Activated CD4-positive, alpha-beta T cell treated with anti-CD3 and anti-CD28 coated beads, Interleukin-2, amount 10 ng/mL, durations not matched to agents 24 days and 14 days (primary cell): Measurements from ENCODE around the gene DBNL. TPM values are rescaled to one million over a fixed set of nuclear protein-coding genes. Genes with fewer than 3 reads are reported as not detected.
A peak's percentile ranks its signal among the peaks of the same experiment; 100 is the strongest.

Source experiments
- DNase-seq: peaks from one replicate; pipeline ENCODE4 v3.0.0; 2022
- H3K27ac Mint-ChIP-seq: one replicate; pipeline ENCODE4 v1.8.0; 2022; ENCODE audit warnings: mild to moderate bottlenecking, mixed read lengths
- H3K27me3 Mint-ChIP-seq: one replicate; pipeline ENCODE4 v1.8.0; 2022; ENCODE audit warnings: mixed read lengths
- H3K36me3 Mint-ChIP-seq: one replicate; pipeline ENCODE4 v1.8.0; 2022; ENCODE audit warnings: low read depth, mild to moderate bottlenecking, mixed read lengths
- H3K4me1 Mint-ChIP-seq: one replicate; pipeline ENCODE4 v1.8.0; 2021; ENCODE audit warnings: mixed read lengths
- H3K4me3 Mint-ChIP-seq: one replicate; pipeline ENCODE4 v1.8.0; 2022; ENCODE audit warnings: mild to moderate bottlenecking, moderate library complexity, mixed read lengths
- H3K9me3 Mint-ChIP-seq: one replicate; pipeline ENCODE4 v1.8.0; 2021; ENCODE audit warnings: mixed read lengths
- intact Hi-C: fragments of 100-400 bp; cut with micrococcal nuclease; formaldehyde crosslinking; loops from one replicate; pipeline ENCODE4 v1.15.1; 2023
- total RNA-seq: library from RNA; stranded (reverse); gene quantifications from 2 replicates; pipeline ENCODE4 v1.2.3, GENCODE V29; 2022

DBNL gene
- total RNA-seq, 1 donor from 2014 or later: 127 TPM

DNA sequence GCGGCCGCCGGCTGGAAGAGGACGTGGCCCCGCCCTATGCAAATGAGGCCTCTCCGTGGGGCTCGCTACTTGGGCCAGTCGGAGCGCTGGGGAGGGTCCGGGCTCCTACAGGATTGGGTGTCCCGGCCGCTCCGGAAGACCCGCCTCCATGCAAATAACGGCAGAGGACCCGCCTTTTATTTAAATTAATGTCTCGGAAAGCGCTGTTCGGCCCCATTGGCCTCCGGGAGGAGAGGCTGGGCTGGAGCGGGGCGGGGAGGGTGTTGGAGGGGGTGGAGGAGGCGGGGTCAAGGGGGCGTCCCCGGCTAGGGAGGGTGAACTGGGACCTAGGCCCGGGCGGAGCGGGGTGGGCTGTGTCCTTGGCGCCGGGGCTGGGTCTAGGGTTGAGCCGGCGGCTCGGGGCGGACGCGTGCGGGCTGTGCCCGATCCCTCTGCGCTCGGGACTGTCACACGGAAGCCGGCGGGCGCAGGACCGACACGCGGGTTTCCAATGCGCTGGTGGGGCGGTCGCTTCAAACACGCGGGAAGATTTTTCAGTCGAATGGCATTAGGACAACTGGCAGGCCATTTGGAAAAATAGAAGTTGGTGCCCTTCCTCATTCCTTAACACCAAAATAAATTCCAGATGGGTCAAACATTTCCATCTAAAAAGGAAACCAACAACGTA is 38.2 kb downstream of the DBNL start:
- peak; percentile 99 for DNase-seq
- Mint-ChIP-seq H3K27me3 (no peaks in the 10 kb centered on the region), H3K27ac (peak overlapping the region; percentile 80)

DNA sequence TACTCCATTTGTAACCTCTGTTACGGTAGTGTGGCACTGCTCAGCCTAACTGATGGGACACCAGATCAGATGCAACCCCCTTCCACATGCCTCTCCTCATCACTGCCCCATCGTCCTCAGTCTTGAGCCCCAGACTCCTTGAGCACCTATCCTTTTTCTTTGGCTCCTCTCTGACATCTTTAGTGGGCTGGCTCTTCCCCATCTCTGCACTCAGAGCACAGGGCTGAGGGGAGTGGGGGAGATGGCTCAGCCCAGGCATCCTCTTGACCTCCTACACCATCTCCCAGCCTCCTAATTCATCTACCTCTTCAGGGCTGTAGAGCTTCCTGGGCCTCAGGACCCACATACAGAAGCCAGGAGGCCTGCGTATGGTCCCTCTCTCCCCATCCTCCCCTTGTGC is 39.3 kb downstream of the DBNL start:
- peaks cover 20% of the 10 kb centered on the region for H3K4me1 Mint-ChIP-seq
- no peak for DNase-seq
- intact Hi-C loops: loop anchor here (2.0 to 5.0 kb wide), 4 partner anchors 63 to 713 kb away; partner anchors contain the start of genes PPIA and TMED4
- H3K27ac Mint-ChIP-seq: peak overlapping the region; percentile 42
- H3K36me3 Mint-ChIP-seq: peaks cover 10% of the 10 kb centered on the region
- H3K4me3 Mint-ChIP-seq: peak overlapping the region; percentile 50
- no peaks in the 10 kb centered on the region for H3K27me3 Mint-ChIP-seq
- H3K9me3 Mint-ChIP-seq: no peaks in the 10 kb centered on the region

More for the DNA sequence above, 38.2 kb downstream of the DBNL start:
- Mint-ChIP-seq H3K36me3 (peaks cover 19% of the 10 kb centered on the region), H3K9me3 (no peaks in the 10 kb centered on the region), H3K4me1 (peaks cover 26% of the 10 kb centered on the region), H3K4me3 (peak overlapping the region; percentile 85)
- intact Hi-C loops: loop anchor here (1.0 to 5.0 kb wide), 10 partner anchors 15 to 766 kb away; partner anchors contain the start of genes AEBP1, H2AZ2, POLD2 and PPIA

DNA sequence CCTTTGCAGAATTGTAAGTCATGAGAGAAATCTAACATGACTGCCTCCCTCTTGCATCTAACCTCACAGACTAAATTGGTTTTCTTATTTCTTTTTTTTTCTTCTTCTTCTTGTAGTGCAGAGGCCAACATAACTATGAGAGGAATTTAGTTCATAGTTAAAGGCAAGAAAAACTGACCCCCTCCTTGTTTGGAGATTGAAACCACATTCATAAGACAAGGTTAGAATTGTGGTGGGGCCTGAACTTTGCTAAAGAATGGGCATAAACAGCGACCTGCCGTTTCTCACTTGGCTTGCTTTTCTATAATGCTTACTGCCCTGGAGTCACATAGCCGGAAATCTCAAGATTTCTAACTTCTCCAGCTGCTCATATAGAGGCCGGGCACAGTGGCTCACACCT is 40.2 kb downstream of the DBNL start:
- no peaks in the 10 kb centered on the region for H3K9me3 Mint-ChIP-seq
- H3K4me3 Mint-ChIP-seq: no peak overlapping the region
- H3K36me3 Mint-ChIP-seq: peaks cover 7% of the 10 kb centered on the region
- no peak overlapping the region for H3K27ac Mint-ChIP-seq
- DNase-seq: no peak
- H3K27me3 Mint-ChIP-seq: no peaks in the 10 kb centered on the region
- H3K4me1 Mint-ChIP-seq: peaks cover 20% of the 10 kb centered on the region
- intact Hi-C loops: loop anchor here (5.0 kb wide), 2 partner anchors 173 to 498 kb away; partner anchors contain the start of gene TMED4

DNA sequence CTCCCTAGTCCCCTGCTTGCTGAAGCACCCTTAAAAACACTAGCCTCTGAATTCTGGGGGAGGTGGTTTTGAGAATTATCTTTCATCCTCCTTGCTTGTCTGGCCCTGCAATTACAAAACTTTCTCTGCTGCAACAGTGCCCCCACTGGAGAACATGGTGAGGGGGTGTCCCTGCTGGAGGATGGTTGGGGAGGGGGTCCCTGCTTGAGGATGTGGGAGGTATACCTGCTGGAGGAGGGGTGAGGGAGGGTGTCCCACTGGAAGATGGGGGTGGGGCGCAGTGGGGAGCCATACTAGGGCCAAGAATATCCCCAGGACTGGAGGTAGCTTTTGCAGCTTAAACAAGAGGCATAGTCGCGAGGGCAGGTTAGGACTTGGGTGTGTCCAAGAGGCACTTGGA is 41.0 kb downstream of the DBNL start:
- no peak overlapping the region for H3K27ac Mint-ChIP-seq
- intact Hi-C loops: no loop called here
- DNase-seq: no peak
- H3K36me3 Mint-ChIP-seq: peaks cover 7% of the 10 kb centered on the region
- no peak overlapping the region for H3K4me3 Mint-ChIP-seq
- no peaks in the 10 kb centered on the region for H3K9me3 Mint-ChIP-seq
- peaks cover 20% of the 10 kb centered on the region for H3K4me1 Mint-ChIP-seq
- no peaks in the 10 kb centered on the region for H3K27me3 Mint-ChIP-seq

DNA sequence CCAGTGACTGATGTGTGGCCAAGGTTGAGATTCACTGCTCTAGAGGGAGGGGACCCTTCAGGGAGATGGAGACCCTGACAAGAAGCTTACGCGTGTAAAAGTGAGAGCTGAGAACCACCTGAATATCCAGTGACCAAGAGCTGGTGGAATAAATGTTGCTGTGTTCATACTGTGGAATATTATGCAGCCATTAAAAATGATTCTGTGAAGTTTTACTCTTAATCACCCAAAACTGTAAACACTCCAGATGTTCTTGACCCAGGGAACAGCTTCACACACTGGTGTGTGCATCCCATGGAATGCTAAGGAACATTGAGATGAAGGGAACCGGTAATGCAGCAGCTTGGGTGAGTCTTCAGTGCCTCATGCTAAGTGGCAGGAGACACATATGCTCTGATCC is 42.1 kb downstream of the DBNL start:
- H3K9me3 Mint-ChIP-seq: no peaks in the 10 kb centered on the region
- no peaks in the 10 kb centered on the region for H3K27me3 Mint-ChIP-seq
- H3K4me1 Mint-ChIP-seq: peaks cover 12% of the 10 kb centered on the region
- intact Hi-C loops: no loop called here
- DNase-seq: no peak
- H3K4me3 Mint-ChIP-seq: no peak overlapping the region
- H3K27ac Mint-ChIP-seq: no peak overlapping the region
- no peaks in the 10 kb centered on the region for H3K36me3 Mint-ChIP-seq

DNA sequence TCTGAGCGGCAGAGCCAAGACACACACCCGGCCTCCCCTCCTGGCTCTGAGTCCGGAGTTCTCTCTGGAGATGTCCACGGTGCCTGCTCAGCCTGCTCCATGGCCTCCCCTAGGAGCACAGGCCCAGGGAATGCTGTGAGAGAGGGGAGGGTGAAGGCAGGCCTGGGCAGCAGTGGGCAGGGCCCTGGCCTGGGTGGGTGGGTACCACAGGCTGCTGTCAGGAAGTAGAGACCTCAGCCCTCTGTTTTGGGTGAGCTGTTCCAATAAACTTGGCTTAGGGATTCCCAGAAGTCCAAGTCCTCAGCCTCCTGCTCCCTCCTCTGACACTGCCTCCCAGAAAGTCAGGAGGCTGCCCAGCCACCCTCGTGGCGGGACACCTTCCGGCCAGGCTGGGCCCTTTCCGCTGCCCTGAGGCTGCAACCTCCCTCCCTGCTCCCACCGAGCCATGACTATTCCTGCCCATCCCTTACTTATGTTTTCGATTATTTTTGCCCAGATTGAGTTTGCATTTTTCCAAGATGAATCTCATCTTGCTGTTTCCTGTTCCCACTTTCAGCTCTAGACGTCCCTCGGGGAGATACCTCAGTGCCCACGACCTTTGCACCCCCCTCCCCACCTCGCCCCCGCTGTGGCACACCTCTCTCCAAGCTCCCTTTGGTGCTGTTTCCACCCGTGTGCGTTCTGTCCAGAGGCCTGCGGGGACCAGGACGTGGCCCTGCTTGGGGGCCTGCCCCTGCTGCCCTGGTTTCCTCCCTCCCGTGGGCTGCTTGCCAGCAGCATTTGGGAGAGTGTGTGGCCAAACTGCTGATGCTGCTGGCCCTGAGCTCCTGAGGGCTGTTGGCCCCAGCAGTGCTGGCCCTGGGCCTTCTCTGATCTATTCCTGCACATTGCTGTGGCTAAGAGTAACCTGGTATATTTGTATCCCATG is 43.7 kb downstream of the DBNL start:
- Mint-ChIP-seq H3K9me3 (no peaks in the 10 kb centered on the region), H3K36me3 (no peaks in the 10 kb centered on the region), H3K4me1 (peaks cover 12% of the 10 kb centered on the region), H3K27me3 (no peaks in the 10 kb centered on the region), H3K4me3 (no peak overlapping the region), H3K27ac (no peak overlapping the region)
- intact Hi-C loops: no loop called here
- no peak for DNase-seq

DNA sequence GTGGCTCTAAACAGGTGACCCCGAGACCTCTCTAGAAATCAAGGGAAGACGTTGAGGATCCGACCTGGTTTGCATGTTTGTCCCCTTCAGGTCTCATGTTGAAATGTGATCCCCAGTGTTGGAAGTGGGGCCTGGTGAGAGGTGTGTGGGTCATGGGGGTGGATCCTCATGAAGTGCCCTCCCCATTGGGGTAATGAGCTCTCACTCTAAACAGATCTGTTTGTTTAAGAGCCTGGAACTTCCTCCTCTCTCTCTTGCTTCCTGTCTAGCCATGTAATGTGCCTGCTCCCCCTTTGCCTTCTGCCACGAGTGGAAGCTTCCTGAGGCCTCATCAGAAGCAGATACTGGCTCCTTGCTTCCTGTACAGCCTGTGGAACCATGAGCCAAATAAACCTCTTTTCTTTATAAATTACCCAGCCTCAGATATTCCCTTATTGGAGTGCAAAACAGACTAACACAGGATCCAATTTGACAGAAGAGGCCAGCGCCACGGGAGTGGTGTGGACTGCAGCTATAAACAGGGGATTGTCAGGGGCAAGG is 48.7 kb downstream of the DBNL start:
- H3K27me3 Mint-ChIP-seq: no peaks in the 10 kb centered on the region
- intact Hi-C loops: no loop called here

DNA sequence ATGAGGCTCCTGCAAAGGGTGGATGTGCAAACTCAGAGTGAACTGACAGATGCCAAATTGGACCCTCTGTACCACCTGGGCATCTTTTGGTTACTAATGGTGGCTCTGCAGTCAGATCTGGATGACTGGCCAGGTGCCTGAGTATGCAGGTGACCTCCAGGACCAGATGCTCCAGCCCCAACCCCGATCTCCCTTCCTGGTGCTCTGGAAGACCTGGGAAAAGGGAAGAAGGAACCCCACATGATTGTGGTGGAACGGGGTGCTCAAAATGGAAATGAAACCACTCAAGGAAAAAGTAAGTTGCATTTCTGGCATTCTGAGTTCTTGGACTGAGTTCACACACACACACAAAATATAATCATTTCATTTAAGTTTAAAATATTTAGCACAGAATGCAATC is 49.9 kb downstream of the DBNL start:
- no peak overlapping the region for H3K27ac Mint-ChIP-seq
- DNase-seq: no peak
- peaks cover 21% of the 10 kb centered on the region for H3K4me1 Mint-ChIP-seq
- intact Hi-C loops: no loop called here
- H3K9me3 Mint-ChIP-seq: no peaks in the 10 kb centered on the region
- no peak overlapping the region for H3K4me3 Mint-ChIP-seq
- H3K36me3 Mint-ChIP-seq: no peaks in the 10 kb centered on the region
- no peaks in the 10 kb centered on the region for H3K27me3 Mint-ChIP-seq

More for the DNA sequence above, 48.7 kb downstream of the DBNL start:
- no peak overlapping the region for H3K4me3 Mint-ChIP-seq
- no peak for DNase-seq
- peaks cover 22% of the 10 kb centered on the region for H3K4me1 Mint-ChIP-seq
- no peaks in the 10 kb centered on the region for H3K9me3 Mint-ChIP-seq
- no peaks in the 10 kb centered on the region for H3K36me3 Mint-ChIP-seq
- no peak overlapping the region for H3K27ac Mint-ChIP-seq

DNA sequence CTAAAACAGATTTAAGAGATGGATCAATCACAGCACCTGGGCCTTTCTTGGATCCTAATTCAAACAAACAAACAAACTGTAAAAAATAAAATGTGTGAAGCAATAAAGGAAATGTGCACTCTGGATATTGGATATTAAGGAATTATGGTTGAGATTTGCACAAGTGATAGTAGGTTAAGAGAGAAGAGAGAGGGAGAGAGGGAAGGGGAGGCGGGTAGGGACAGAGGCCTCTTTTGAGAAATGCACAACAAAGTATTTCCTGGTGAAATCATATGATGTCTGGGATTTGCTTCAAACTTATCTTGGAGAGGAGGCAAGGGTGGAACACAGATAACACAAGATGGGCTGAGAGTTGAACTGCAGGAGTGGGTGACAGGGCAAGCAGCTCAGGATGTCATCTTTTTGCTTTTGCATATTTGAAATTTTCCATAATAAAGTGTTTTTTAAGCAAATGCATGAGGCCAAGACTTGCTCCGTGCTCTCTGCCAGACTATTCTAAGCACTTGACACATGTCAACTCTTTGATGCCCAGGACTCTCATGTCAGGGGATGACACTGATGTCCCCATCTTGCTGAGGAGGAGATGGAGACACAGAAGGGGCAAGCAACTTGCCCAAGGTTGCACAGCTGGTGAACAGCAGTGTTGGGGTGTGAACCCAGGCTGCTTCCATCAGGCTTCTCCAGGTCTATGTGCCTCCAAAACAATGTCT is 50.5 kb downstream of the DBNL start:
- no peaks in the 10 kb centered on the region for H3K9me3 Mint-ChIP-seq
- H3K36me3 Mint-ChIP-seq: no peaks in the 10 kb centered on the region
- no peak for DNase-seq
- no peaks in the 10 kb centered on the region for H3K27me3 Mint-ChIP-seq
- no peak overlapping the region for H3K27ac Mint-ChIP-seq
- H3K4me1 Mint-ChIP-seq: peaks cover 21% of the 10 kb centered on the region
- no peak overlapping the region for H3K4me3 Mint-ChIP-seq
- intact Hi-C loops: no loop called here

DNA sequence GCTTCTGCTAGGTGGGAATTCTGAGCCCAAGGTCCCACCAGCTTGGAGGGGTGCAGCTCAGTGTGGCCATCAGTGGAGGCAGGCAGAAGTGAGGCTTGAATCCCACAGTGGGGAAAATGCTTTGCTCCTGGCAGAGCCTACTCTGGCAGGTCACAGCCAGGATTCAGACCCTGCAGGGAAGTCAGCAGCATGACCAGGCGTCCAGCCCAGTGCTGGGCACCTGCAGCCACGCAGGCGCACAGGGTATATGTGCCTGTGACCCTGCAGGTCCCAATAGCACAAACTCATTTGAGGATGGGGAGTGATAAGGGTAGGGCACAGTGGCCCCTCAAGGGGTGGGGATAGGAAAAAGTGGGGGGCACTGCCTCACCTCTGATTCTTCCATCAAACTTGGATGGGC is 51.3 kb downstream of the DBNL start:
- no peaks in the 10 kb centered on the region for H3K9me3 Mint-ChIP-seq
- no peak for DNase-seq
- H3K4me3 Mint-ChIP-seq: no peak overlapping the region
- intact Hi-C loops: no loop called here
- H3K27ac Mint-ChIP-seq: no peak overlapping the region
- no peaks in the 10 kb centered on the region for H3K27me3 Mint-ChIP-seq
- peaks cover 21% of the 10 kb centered on the region for H3K4me1 Mint-ChIP-seq
- no peaks in the 10 kb centered on the region for H3K36me3 Mint-ChIP-seq

DNA sequence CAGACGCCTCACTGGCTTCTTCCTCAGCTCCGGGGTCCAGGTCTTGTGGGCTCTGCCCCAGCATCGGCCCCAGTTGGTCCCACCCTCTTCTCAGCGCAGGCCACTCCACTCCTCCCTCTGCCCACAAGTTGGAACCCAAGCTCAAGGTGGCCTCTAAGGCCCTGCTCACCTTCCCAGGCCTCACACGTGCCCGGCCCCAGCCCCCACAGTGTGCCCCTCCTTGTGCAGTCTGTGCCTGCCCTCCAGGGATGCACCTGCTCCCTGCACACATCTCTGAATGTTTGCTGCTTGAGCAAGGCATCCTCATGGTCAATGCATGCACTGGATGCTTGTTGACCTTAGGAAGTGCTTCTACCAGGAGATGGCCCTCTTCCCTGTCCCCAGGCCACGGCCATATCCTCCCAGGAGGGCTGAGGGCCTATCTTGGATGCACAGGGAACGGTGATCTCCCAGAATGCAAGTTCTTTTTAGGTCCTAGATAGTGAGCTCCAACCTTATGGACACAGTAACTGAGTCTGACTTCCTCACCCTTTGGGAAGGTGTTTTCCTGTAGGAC is 51.9 kb downstream of the DBNL start:
- H3K27ac Mint-ChIP-seq: peak overlapping the region; percentile 45
- H3K36me3 Mint-ChIP-seq: no peaks in the 10 kb centered on the region
- DNase-seq: no peak
- H3K27me3 Mint-ChIP-seq: no peaks in the 10 kb centered on the region
- peak overlapping the region; percentile 18 for H3K4me3 Mint-ChIP-seq
- peaks cover 21% of the 10 kb centered on the region for H3K4me1 Mint-ChIP-seq
- intact Hi-C loops: no loop called here
- no peaks in the 10 kb centered on the region for H3K9me3 Mint-ChIP-seq

DNA sequence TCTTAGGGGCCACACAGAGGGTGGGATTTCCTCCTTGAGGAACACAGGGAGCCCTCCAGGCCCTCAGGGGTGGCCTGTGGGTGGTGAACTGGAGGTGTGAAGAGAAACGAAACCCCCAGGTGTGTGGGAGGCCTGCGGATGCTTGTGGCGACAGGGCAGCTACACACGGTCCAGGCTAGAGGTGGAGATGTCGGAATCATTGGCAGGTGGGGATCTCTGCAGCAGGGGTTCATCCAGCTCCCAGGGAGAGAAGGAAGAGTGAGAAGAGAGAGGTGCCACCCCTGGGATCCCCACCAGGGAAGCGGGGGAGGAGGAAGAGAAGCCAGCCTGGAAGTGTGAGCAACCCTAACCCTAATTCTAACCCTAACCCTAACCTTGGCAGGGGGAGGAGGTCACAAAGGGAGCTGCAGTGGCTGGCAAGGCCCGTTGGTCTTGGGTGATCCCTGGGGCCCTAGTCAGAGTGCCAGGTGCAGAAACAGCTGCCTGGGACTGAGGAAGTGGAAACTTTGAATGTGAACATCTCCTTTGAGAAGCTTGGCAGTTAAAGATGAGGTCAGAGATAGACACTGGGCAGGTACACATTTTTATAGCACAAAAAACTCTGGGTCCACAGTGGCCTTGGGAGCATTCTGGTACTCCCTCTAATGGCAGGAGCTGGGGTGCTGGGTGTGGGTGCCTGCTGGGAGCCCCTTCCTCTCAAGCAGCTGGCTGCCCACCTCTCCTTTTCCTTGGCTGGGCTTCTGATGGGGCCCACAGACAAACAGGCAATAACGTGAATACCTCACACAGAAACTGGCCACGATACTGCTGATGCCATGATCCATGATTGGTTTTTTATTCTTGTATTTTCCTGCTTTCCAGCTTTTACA is 52.8 kb downstream of the DBNL start:
- Mint-ChIP-seq H3K36me3 (no peaks in the 10 kb centered on the region), H3K27ac (peak overlapping the region; percentile 63), H3K4me1 (peaks cover 21% of the 10 kb centered on the region), H3K4me3 (peak overlapping the region; percentile 18), H3K9me3 (no peaks in the 10 kb centered on the region), H3K27me3 (peaks cover 2% of the 10 kb centered on the region)
- peak; percentile 70 for DNase-seq
- intact Hi-C loops: loop anchor here (1.0 kb wide), 1 partner anchor 15 kb away; the partner anchor contains the start of gene POLM
